ENCODE measurements around the gene KIF27.
A peak's percentile ranks its signal among the peaks of the same experiment; 100 is the strongest.
"Not testable (repeated sequence)": the region's sequence is repeated elsewhere in the genome, so short reads cannot be mapped to it uniquely, and the experiment has no call there.

KIF27 gene

DNA sequence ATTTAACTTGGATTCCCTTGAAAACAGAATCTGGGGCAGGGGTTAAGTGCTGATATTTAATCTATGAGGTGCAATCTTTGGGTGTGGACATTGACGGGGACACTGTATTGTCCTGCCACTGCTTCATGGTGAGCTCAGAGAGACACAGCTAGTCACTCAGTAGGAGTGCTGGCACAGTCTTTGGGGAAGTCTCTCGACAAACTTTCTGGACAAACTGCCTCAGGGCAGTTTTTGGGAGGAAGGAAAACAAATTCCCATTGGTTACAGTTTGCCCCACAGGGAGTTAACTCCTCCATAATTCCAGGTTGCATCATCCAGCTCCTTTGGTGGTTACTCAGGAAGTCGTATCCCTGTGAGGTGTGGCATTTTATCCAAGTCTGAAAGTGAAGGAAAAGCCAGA is 40.9 kb upstream of the KIF27 start:
- no peak for TF ChIP-seq CTCF (IDR thresholded peaks at IDR 0.05; ENCODE audit: low read depth, low read length)
- peak in 1 of 2 donors; percentile 42 for DNase-seq (ENCODE audit: low read depth in 2 of 2)
- H3K4me3 ChIP-seq (replicated peaks in 1 of 2; ENCODE audit: low read depth in 2 of 2, low read length in 2 of 2) = no peak overlapping the region

GRCh38 chr9:83960991-83961390 is 39.8 kb upstream of the KIF27 start:
- no peak overlapping the region for H3K4me3 ChIP-seq (replicated peaks in 1 of 2; ENCODE audit: low read depth in 2 of 2, low read length in 2 of 2)
- DNase-seq (ENCODE audit: low read depth in 2 of 2) = no peak
- TF ChIP-seq CTCF (IDR thresholded peaks at IDR 0.05; ENCODE audit: low read depth, low read length) = no peak

- TF ChIP-seq CTCF (IDR thresholded peaks at IDR 0.05; ENCODE audit: low read depth, low read length) = no peak
- DNase-seq (ENCODE audit: low read depth in 2 of 2) = peak; percentile 78 to 84
- H3K4me3 ChIP-seq (replicated peaks in 1 of 2; ENCODE audit: low read depth in 2 of 2, low read length in 2 of 2) = no peak overlapping the region
Measured at GRCh38 chr9:83959061-83959460, 37.8 kb upstream of the KIF27 start.

- DNase-seq (ENCODE audit: low read depth in 2 of 2) = no peak
- no peak for TF ChIP-seq CTCF (IDR thresholded peaks at IDR 0.05; ENCODE audit: low read depth, low read length)
- peak overlapping the region; percentile 54 to 59 for H3K4me3 ChIP-seq (replicated peaks in 1 of 2; ENCODE audit: low read depth in 2 of 2, low read length in 2 of 2)
Measured at GRCh38 chr9:83957248-83957513, 35.9 kb upstream of the KIF27 start.

DNA sequence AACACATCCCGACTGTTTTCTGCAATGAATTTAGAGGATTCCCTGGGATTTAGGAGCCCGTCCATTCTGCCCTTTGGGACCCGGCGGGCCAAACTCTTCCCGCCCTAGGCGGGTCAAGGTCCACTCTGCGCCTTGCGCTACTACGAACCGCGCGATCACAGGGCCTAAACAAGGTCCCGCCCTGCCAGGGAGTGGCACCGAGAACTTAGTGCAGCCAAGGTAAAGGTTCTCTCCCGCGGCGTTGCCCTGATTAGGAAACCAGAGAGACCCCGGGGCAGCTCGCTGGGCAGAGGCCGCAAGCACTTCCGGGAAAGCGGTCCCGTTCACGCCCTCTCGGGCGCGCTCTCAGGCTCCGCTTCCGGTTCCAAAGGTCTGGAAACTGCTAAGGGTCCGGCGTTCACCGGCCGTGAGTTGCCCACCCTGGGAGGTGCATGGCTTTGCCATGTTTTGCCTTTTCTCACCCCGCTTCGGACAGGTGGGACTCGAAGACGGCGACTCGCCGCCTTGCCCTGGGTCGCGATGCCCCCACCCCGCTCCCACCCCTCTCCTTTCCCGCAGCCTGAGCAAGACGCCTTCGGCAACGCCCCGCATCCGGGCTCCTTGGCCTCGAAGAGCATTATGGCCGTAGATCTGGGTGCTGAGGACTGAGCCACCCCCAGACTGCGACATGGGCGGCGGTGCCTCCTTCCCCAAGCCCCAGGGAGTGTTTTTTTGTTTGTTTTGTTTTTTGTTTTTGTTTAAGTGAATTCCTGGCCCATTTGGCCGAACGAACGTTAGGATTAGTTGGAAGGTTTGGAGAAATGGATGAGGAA is 35.4 kb upstream of the KIF27 start:
- no peak for TF ChIP-seq CTCF (IDR thresholded peaks at IDR 0.05; ENCODE audit: low read depth, low read length)
- DNase-seq (ENCODE audit: low read depth in 2 of 2) = peak; percentile 65 to 69
- peak overlapping the region; percentile 54 to 59 for H3K4me3 ChIP-seq (replicated peaks in 1 of 2; ENCODE audit: low read depth in 2 of 2, low read length in 2 of 2)

DNA sequence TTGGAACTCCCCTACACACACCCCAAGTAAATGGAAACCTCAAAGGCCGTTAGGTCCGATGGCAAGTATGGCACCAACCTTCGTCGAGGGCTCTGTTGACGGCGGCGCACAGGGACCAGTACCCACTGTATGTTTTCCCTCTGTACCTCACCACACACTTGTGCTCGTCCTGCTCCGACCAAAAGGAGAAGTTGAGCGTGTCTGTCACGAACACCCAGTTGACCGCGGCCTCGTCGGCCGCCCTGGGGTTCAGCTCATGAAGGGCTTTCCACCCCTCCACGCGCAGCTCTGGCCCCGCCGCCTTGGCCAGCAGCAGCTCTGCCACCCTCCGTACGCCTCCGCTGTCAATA is 34.8 kb upstream of the KIF27 start:
- H3K4me3 ChIP-seq (replicated peaks in 1 of 2; ENCODE audit: low read depth in 2 of 2, low read length in 2 of 2) = peak overlapping the region; percentile 54 to 59
- DNase-seq (ENCODE audit: low read depth in 2 of 2) = peak in 1 of 2 donors; percentile 33
- TF ChIP-seq CTCF (IDR thresholded peaks at IDR 0.05; ENCODE audit: low read depth, low read length) = no peak

- not testable (repeated sequence) for DNase-seq (ENCODE audit: low read depth in 2 of 2)
Measured at GRCh38 chr9:83948096-83948495, 26.9 kb upstream of the KIF27 start.

More at GRCh38 chr9:83948096-83948495, 26.9 kb upstream of the KIF27 start:
- H3K4me3 ChIP-seq (replicated peaks in 1 of 2; ENCODE audit: low read depth in 2 of 2, low read length in 2 of 2) = not testable (repeated sequence)
